Bronchial epithelial cell (primary cell): ENCODE data around the gene DDC. TPM values are rescaled to one million over a fixed set of nuclear protein-coding genes. Genes with fewer than 3 reads are reported as not detected.
A peak's percentile ranks its signal among the peaks of the same experiment; 100 is the strongest.

Experiments used
- DNase-seq: peaks from one replicate; pipeline ENCODE4 v3.0.0-alpha.2; 2010; ENCODE audit warnings: low read depth
- FAIRE-seq: peaks from 2 replicates; lab custom pipeline; 2011; peaks lifted over from hg19 to GRCh38; lab: Jason Lieb, UNC
- H3K27me3 ChIP-seq: 2 replicates; pipeline ENCODE4 v1.5.1; 2011; ENCODE audit warnings: low read length; ENCODE audit not compliant: control insufficient read depth, insufficient read depth
- H3K36me3 ChIP-seq: 2 replicates; pipeline ENCODE4 v1.5.1; 2011; ENCODE audit warnings: low read length; ENCODE audit not compliant: control insufficient read depth, insufficient read depth
- H3K4me3 ChIP-seq: 2 replicates; pipeline ENCODE4 v1.5.1; 2011; ENCODE audit warnings: mild to moderate bottlenecking, low read depth, low read length, control low read depth
- total RNA-seq: library from RNA; depleted of rRNA; stranded (reverse); fragments of >200 nt; gene quantifications from 2 replicates; pipeline ENCODE4 v1.2.1, GENCODE V29; 2014
- TF ChIP-seq, protein P1 (sequence below): IDR thresholded peaks from 2 replicates; pipeline ENCODE4 v1.5.1; 2011; ENCODE audit warnings: mild to moderate bottlenecking, moderate library complexity, low read length, control low read depth, inconsistent platforms; ENCODE audit not compliant: insufficient read depth, severe bottlenecking

The DDC gene
- total RNA-seq, 1 donor from 2014 or later = not detected

DNA sequence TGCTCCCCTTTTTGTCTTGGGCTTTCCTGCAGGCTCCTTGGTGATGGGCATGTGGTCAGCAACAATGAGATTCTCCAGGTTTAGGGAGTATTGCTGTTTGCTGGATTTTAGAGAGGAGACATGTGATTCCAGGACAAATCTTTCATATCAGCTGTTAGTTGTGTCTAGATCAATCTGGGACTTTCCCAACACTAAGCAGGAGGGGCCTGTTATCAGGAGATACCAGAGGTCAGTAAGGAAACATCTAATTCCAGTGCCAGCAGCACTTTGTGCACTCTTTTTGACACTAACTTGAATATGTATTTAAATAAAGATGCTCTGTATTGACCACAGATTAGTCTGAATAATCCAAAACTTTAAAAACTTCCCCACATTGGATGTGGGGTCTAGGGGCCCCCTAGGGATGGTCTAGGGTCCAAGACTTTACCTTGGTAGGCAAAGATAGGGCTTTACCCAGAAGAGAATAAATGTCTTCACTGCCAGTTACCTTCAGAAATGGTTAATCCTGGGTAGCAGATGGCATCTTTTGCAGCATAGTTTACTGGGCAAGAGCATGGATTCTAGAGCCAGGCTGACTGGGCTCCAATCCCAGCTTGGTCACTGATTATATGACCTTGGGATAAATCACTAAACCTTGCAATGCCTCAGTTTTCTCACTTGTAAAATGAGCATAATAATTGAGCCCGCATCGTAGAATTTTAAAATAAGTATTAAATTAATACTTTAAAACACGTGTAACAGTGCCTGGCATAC, 108.7 kb downstream of the DDC start:
- DNase-seq = no peak

DNA sequence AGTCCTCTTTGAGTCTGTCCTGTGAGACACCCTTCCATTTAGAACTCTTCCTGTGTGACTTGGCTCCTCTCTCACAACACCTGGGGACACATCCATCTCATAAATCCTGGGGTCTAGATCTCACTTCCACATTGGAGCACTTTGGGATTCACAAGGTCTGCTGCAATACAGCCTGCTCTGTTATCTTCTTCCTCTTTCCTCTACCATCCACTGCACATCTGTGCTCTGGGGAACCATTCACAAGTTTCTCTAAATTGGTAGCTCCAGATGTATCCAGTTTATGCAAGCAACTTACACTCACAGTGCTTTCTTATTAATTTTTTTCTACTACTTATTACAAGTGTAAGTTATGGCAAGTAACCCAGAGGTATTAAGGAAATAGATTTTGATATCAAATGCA, 109.5 kb downstream of the DDC start:
- Histone ChIP-seq H3K27me3 (no peaks in the 10 kb centered on the region), H3K36me3 (no peaks in the 10 kb centered on the region), H3K4me3 (no peak overlapping the region)
- FAIRE-seq (no peak), DNase-seq (no peak)
- TF ChIP-seq, protein P1, sequence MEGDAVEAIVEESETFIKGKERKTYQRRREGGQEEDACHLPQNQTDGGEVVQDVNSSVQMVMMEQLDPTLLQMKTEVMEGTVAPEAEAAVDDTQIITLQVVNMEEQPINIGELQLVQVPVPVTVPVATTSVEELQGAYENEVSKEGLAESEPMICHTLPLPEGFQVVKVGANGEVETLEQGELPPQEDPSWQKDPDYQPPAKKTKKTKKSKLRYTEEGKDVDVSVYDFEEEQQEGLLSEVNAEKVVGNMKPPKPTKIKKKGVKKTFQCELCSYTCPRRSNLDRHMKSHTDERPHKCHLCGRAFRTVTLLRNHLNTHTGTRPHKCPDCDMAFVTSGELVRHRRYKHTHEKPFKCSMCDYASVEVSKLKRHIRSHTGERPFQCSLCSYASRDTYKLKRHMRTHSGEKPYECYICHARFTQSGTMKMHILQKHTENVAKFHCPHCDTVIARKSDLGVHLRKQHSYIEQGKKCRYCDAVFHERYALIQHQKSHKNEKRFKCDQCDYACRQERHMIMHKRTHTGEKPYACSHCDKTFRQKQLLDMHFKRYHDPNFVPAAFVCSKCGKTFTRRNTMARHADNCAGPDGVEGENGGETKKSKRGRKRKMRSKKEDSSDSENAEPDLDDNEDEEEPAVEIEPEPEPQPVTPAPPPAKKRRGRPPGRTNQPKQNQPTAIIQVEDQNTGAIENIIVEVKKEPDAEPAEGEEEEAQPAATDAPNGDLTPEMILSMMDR = no peak

More for the DNA sequence above, 108.7 kb downstream of the DDC start:
- no peak for FAIRE-seq
- TF ChIP-seq, protein P1 = no peak
- Histone ChIP-seq H3K36me3 (no peaks in the 10 kb centered on the region), H3K27me3 (no peaks in the 10 kb centered on the region), H3K4me3 (no peak overlapping the region)

DNA sequence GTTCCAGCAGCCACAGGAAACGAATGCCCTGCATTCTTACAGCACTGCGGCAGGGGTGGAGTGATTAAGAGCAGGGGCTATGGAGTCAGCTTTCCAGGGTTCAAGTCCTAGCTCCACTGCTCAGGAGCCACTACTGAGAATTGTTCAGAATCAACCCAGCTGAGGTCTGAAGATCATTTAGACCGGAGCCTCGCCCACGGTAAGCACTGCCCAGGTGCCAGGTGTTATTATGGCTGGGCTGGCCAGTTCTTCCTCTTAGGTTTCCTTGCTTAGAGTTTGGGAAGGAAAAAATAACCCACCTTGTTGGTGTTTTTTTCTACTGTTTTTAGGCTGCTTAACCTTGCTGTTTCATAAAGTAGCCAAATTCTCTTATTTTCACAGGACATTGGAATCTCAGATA, 110.2 kb downstream of the DDC start:
- TF ChIP-seq, protein P1 = no peak
- FAIRE-seq = peak; percentile 62
- no peak overlapping the region for H3K4me3 ChIP-seq
- no peaks in the 10 kb centered on the region for H3K36me3 ChIP-seq
- DNase-seq = no peak
- H3K27me3 ChIP-seq = no peaks in the 10 kb centered on the region

DNA sequence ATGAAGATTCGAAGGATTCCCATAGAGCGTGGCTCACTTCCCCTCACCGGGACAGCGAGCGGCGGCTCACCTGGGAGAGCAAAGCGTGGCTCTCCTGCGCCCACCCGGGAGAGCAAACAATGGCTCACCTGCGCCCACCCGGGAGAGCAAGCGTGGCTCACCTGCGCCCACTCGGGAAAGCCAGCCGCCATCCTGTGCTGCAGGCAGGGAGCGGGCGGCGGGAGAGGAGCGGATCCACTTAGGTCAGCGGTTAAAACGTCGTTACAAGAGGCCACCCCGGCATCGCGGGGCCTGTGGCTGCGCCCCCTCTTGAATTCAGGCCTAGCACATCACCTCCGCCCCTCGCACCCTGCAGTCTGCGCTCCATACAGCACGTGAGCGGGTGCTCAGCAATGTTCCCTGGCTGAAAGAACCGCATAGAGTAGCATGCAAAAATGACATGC, 114.6 kb downstream of the DDC start:
- TF ChIP-seq, protein P1 = no peak
- Histone ChIP-seq H3K36me3 (no peaks in the 10 kb centered on the region), H3K27me3 (no peaks in the 10 kb centered on the region), H3K4me3 (peak overlapping the region; percentile 61)
- no peak for DNase-seq
- FAIRE-seq = no peak

DNA sequence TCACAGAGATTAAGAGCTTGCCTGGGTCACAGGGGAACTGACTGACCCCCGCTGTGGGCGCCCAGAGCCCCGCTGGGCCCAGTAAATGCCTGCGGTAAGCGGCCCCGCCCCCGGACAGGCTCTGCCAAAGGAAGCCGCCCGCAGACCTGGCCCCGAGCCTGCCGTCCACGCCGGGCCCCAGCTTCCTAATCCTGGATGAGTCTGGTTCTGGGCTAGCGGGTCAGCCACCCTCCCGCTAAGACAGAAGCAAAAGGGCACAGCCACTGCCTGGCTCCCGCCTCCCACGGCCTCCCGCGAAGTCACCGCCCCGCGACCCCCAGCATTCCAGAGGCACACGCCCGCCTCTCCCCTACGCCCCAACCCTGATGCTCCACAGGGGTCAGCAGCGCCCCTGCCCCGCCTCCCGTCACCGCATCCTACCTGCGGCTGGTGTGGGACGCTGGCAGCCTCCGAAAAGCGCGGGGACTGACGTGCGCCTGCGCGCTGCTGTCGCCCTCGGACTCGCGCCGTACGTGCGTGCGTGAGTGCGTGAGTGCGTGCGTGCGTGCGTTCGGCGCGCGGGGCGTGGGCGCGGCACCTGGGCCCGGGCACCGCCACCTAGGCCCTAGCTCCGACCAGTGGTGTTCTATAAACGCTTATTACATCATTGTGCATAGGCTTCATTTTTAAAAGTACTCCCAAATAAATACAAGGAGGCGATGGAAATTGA, 115.2 kb downstream of the DDC start, which contains the start of gene FIGNL1:
Gene FIGNL1, minus strand, starts transcription at position 470 of the 709 bp plus-strand sequence. CDS start 3,063 bp downstream, outside the sequence.
- Histone ChIP-seq H3K36me3 (no peaks in the 10 kb centered on the region), H3K27me3 (no peaks in the 10 kb centered on the region), H3K4me3 (peak within 1 kb of the TSS; percentile 61)
- peak; percentile 47 for DNase-seq
- FAIRE-seq = no peak
- TF ChIP-seq, protein P1 = no peak
